Heart left ventricle (tissue), 16 donors: ENCODE results near the gene PCDHA7. TPM values are rescaled to one million over a fixed set of nuclear protein-coding genes. Genes with fewer than 3 reads are reported as not detected.
A peak's percentile ranks its signal among the peaks of the same experiment; 100 is the strongest.
"Not testable (repeated sequence)": the region's sequence is repeated elsewhere in the genome, so short reads cannot be mapped to it uniquely, and the experiment has no call there.

Experiments
- ATAC-seq, 4 donors: fragments of 200-7000 bp; cut with Tn5 transposase; one replicate each; pipeline ENCODE4 v1.9.1; 2020 to 2022; ENCODE audit warnings: moderate library complexity in 4 of 4, mild to moderate bottlenecking in 3 of 4, moderate number of reproducible peaks in 1 of 4
- DNase-seq, 5 donors: peaks; one replicate each; pipeline ENCODE4 v3.0.0-alpha.2; 2020
- H3K27ac ChIP-seq, 12 donors: fragments of 200-600 bp; sonication (generic) in 4 of 12; one replicate each; pipeline versions ENCODE4 v1.5.0 to v1.8.0; 2016 to 2022; ENCODE audit warnings: mild to moderate bottlenecking in 2 of 12
- H3K27me3 ChIP-seq, 9 donors: fragments of 200-600 bp; sonication (generic) in 2 of 9; one replicate each; pipeline versions ENCODE4 v1.5.1 to v1.8.0; 2016 to 2022; ENCODE audit warnings: mild to moderate bottlenecking in 3 of 9
- H3K36me3 ChIP-seq, 9 donors: fragments of 200-600 bp; sonication (generic) in 2 of 9; one replicate each; pipeline versions ENCODE4 v1.5.0 to v1.8.0; 2018 to 2022; ENCODE audit warnings: mild to moderate bottlenecking in 2 of 9
- H3K4me1 ChIP-seq, 12 donors: fragments of 200-600 bp; sonication (generic) in 4 of 12; one replicate each; pipeline versions ENCODE4 v1.5.0 to v1.8.0; 2016 to 2022; ENCODE audit warnings: mild to moderate bottlenecking in 3 of 12
- H3K4me3 ChIP-seq, 12 donors: fragments of 200-600 bp; sonication (generic) in 4 of 12; one replicate each; pipeline versions ENCODE4 v1.5.0 to v1.8.0; 2017 to 2022; ENCODE audit warnings: mild to moderate bottlenecking in 9 of 12, moderate library complexity in 4 of 12
- H3K9me3 ChIP-seq, 12 donors: fragments of 200-600 bp; sonication (generic) in 4 of 12; one replicate each; pipeline versions ENCODE4 v1.5.0 to v1.8.0; 2016 to 2022; ENCODE audit warnings: mild to moderate bottlenecking in 1 of 12
- POLR2A ChIP-seq, 2 donors: fragments of 450-650 bp; IDR thresholded peaks; one replicate each; pipeline ENCODE4 v1.6.1; 2017; ENCODE audit warnings: antibody characterized with exemption in 2 of 2, mild to moderate bottlenecking in 2 of 2, moderate library complexity in 2 of 2
- WGBS, 4 donors: extraction: QIAGEN DNeasy Blood & Tissue Kit in 2 of 4; methylation state at CpG; one replicate each; pipeline versions ENCODE4 v1.1.5 to v1.1.7; 2013 to 2018; 5-methylcytosine and 5-hydroxymethylcytosine counted together
- intact Hi-C, 10 donors: fragments of 100-400 bp; cut with DNase I; formaldehyde crosslinking; loops; one replicate each; pipeline versions ENCODE4 v1.11.1 to v1.14.2; 2022
- polyA plus RNA-seq, 2 donors: library from polyadenylated mRNA; stranded (reverse); fragments of 200-250 nt; gene quantifications; one replicate each; pipeline ENCODE4 v1.2.3, GENCODE V29; 2013
- total RNA-seq, 9 donors: library from RNA; depleted of rRNA in 2 of 9; stranded (reverse); fragments of >200 nt in 2 of 9; fragmentation: NEBNext Ultra II Directional in 3 of 9; extraction: Animal tissue kit (Norgen Biotek cat#: 25700) in 3 of 9; gene quantifications; one replicate each; pipeline versions ENCODE4 v1.1.0 to v1.2.4, GENCODE V29; 2016 to 2023
- TF ChIP-seq, protein P1 (sequence below), 12 donors: fragments of 200-600 bp; sonication (generic) in 4 of 12; IDR thresholded peaks; one replicate each; pipeline versions ENCODE4 v1.5.0 to v1.8.0; 2018 to 2022; ENCODE audit warnings: antibody characterized with exemption in 12 of 12, mild to moderate bottlenecking in 5 of 12
- donor health status: ischemic (EF 13 %, LVEDD 7.1; RV severe dilation, severe dysfunction).
- donor health status: healthy with polysubstance abuse.
- donor health status: DM: no; HTN: yes; CAD: no.
- donor health status: DM: no; HTN: no; CAD: no.
- donor health status: ischemic (EF 25% LVEDD 6.9; RV normal size, moderate dysfunction).
- donor health status: ischemic (EF 25% LVEDD 5.7; RV mildly dilated, moderate dysfunction).
- donor health status: healthy.
- donor health status: DM: yes; HTN: yes; CAD: no.
- donor health status: ischemic (EF 35%, LVEDD 5.7; RV mildly dilated, moderate dysfunction).
- donor health status: nonischemic (EF 11% LVEDD 7.7; RV severe dilation, severe dysfunction).
- donor health status: DM: yes; HTN: yes; CAD: no.
- donor health status: PGD.
- donor health status: ischemic (EF 29% LVEDD 5.4; RV normal size, mild dysfunction).
- donor health status: nonischemic (EF 23%, LVEDD 6.1; RV moderate dilation, normal function).

Gene PCDHA7
- total and polyA plus RNA-seq, 11 donors = 0.03 to 0.27 (median 0.16) TPM; not detected in 6

DNA sequence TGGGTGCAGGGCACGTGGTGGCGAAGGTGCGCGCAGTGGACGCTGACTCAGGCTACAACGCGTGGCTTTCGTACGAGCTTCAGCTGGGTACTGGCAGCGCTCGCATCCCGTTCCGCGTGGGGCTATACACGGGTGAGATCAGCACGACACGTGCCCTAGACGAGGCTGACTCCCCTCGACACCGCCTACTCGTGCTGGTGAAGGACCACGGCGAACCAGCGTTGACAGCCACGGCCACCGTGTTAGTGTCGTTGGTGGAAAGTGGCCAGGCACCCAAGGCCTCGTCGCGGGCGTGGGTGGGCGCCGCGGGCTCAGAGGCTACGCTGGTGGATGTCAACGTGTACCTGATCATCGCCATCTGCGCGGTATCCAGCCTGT lies 37.4 kb upstream of the PCDHA7 start:
- peaks cover 0 to 82% (median 32%) of the 10 kb centered on the region in 12 donors for H3K9me3 ChIP-seq

DNA sequence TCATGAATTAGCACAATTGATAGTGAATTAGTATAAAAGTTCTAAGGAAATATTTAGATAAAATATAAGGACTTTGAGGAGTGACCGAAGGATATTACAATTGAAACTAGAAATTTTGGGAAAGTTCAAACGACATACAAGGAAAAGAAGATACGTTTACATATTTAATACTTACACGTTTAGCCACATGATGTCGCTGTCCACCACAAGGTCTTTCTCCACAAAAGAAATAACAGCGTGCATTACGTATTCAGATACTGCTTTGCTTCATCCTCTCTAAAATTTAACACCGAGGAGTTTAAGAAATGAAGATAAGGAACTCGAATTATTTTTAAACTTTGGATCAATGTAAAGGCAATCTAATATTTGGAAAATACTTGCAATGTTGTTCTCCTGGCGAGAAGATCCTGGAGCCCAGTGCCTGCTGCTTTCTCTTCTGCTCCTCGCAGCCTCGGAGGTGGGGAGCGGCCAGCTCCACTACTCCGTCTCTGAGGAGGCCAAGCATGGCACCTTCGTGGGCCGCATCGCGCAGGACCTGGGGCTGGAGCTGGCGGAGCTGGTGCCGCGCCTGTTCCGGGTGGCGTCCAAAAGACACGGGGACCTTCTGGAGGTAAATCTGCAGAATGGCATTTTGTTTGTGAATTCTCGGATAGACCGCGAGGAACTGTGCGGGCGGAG lies 33.1 kb upstream of the PCDHA7 start, which contains the start of gene PCDHA3:
PCDHA3 (plus strand) TSS at position 242 of the 678 bp plus-strand sequence.
- peaks cover 0 to 41% (median 6%) of the 10 kb centered on the region in 9 donors for H3K27me3 ChIP-seq

More for the DNA sequence above, 37.4 kb upstream of the PCDHA7 start:
- WGBS, 4 donors = 42 to 65% (median 56%) methylated on average over 36 to 39 of the region's 39 CpGs
- ATAC-seq = no peak
- H3K4me3 ChIP-seq = no peak overlapping the region
- TF ChIP-seq POLR2A (IDR thresholded peaks at IDR 0.05) = no peak
- TF ChIP-seq, protein P1, sequence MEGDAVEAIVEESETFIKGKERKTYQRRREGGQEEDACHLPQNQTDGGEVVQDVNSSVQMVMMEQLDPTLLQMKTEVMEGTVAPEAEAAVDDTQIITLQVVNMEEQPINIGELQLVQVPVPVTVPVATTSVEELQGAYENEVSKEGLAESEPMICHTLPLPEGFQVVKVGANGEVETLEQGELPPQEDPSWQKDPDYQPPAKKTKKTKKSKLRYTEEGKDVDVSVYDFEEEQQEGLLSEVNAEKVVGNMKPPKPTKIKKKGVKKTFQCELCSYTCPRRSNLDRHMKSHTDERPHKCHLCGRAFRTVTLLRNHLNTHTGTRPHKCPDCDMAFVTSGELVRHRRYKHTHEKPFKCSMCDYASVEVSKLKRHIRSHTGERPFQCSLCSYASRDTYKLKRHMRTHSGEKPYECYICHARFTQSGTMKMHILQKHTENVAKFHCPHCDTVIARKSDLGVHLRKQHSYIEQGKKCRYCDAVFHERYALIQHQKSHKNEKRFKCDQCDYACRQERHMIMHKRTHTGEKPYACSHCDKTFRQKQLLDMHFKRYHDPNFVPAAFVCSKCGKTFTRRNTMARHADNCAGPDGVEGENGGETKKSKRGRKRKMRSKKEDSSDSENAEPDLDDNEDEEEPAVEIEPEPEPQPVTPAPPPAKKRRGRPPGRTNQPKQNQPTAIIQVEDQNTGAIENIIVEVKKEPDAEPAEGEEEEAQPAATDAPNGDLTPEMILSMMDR (IDR thresholded peaks at IDR 0.05) = no peak
- H3K27ac ChIP-seq = no peak overlapping the region
- H3K4me1 ChIP-seq = no peaks in the 10 kb centered on the region
- DNase-seq = peak in 1 of 5 donors; percentile 36
- H3K36me3 ChIP-seq = no peaks in the 10 kb centered on the region
- intact Hi-C loops = no loop called here
- H3K27me3 ChIP-seq = peaks cover 0 to 47% (median 14%) of the 10 kb centered on the region in 9 donors

DNA sequence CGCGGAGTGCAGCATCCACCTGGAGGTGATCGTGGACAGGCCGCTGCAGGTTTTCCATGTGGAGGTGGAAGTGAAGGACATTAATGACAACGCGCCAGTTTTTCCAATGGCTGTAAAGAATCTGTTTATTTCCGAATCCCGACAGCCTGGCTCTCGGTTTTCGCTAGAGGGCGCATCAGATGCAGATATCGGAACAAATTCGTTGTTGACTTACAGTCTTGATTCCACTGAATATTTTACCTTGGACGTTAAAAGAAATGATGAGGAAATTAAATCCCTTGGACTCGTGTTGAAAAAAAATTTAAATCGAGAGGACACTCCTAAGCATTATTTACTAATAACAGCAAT lies 32.6 kb upstream of the PCDHA7 start:
- 9 to 18% (median 13%) methylated on average over 13 to 16 of the region's 16 CpGs for WGBS, 4 donors
- H3K9me3 ChIP-seq = peaks cover 0 to 60% (median 23%) of the 10 kb centered on the region in 12 donors

More for the DNA sequence above, 33.1 kb upstream of the PCDHA7 start, which contains the start of gene PCDHA3:
- 11 to 17% (median 14%) methylated on average over 28 to 29 of the region's 29 CpGs for WGBS, 4 donors
- TF ChIP-seq, protein P1 (IDR thresholded peaks at IDR 0.05) = peak in 9 of 12 donors; percentile 14 to 53 (median 38)
- TF ChIP-seq POLR2A (IDR thresholded peaks at IDR 0.05) = no peak
- H3K36me3 ChIP-seq = no peaks in the 10 kb centered on the region
- intact Hi-C loops = loop anchor here in 2 of 10 donors (10.0 kb wide), 1 partner anchor 244 kb away; no protein-coding TSS in a partner anchor
- no peaks in the 10 kb centered on the region for H3K4me1 ChIP-seq
- ATAC-seq = no peak
- peaks cover 0 to 62% (median 28%) of the 10 kb centered on the region in 12 donors for H3K9me3 ChIP-seq
- peak within 1 kb of the TSS in 10 of 12 donors; percentile 19 to 55 (median 40) for H3K4me3 ChIP-seq
- DNase-seq = no peak
- H3K27ac ChIP-seq = no peak within 1 kb of the TSS

DNA sequence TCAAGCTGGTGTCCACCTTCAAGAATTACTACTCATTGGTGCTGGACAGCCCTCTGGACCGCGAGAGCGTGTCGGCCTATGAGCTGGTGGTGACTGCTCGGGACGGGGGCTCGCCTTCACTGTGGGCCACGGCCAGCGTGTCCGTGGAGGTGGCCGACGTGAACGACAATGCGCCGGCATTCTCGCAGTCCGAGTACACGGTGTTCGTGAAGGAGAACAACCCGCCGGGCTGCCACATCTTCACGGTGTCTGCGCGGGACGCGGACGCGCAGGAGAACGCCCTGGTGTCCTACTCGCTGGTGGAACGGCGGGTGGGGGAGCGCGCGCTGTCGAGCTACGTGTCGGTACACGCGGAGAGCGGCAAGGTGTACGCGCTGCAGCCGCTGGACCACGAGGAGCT lies 31.7 kb upstream of the PCDHA7 start:
- H3K4me3 ChIP-seq, H3K27ac ChIP-seq, H3K4me1 ChIP-seq, H3K36me3 ChIP-seq, ATAC-seq, DNase-seq: not testable (repeated sequence)
- Histone ChIP-seq H3K27me3 (peaks cover 0 to 33% (median 6%) of the 10 kb centered on the region in 9 donors), H3K9me3 (peaks cover 0 to 60% (median 18%) of the 10 kb centered on the region in 12 donors)
- intact Hi-C loops = loop anchor here in 2 of 10 donors (10.0 kb wide), 1 partner anchor 242 kb away; no protein-coding TSS in a partner anchor
- 37 to 52% (median 48%) methylated on average over 9 to 45 of the region's 45 CpGs for WGBS, 4 donors

More for the DNA sequence above, 32.6 kb upstream of the PCDHA7 start:
- Histone ChIP-seq H3K27me3 (peaks cover 0 to 38% (median 6%) of the 10 kb centered on the region in 9 donors), H3K4me1 (no peaks in the 10 kb centered on the region), H3K4me3 (peak overlapping the region in 10 of 12 donors; percentile 19 to 55 (median 40)), H3K27ac (no peak overlapping the region), H3K36me3 (no peaks in the 10 kb centered on the region)
- intact Hi-C loops = loop anchor here in 2 of 10 donors (10.0 kb wide), 1 partner anchor 243 kb away; no protein-coding TSS in a partner anchor
- TF ChIP-seq, protein P1 (IDR thresholded peaks at IDR 0.05) = peak in 7 of 12 donors; percentile 12 to 43 (median 28)
- TF ChIP-seq POLR2A (IDR thresholded peaks at IDR 0.05) = no peak
- DNase-seq (no peak), ATAC-seq (no peak)
